Activated CD4-positive, alpha-beta T cell treated with anti-CD3 and anti-CD28 coated beads, Interleukin-10, Interleukin-2, amounts not matched to agents 100 ng/mL and 50 ng/mL, durations not matched to agents 16 hours and 8 hours (primary cell): ENCODE results near the gene UPK1A.
"Not testable (repeated sequence)": the region's sequence is repeated elsewhere in the genome, so short reads cannot be mapped to it uniquely, and the experiment has no call there.

Source experiments
- DNase-seq: peaks from one replicate; pipeline ENCODE4 v3.0.0-alpha.2; 2020

UPK1A gene

GRCh38 chr19:35718345-35719041 is 52.2 kb downstream of the UPK1A start:
- peak; percentile 59 for DNase-seq

GRCh38 chr19:35719402-35720162 is 53.3 kb downstream of the UPK1A start:
- DNase-seq = no peak

GRCh38 chr19:35720163-35720524 is 53.8 kb downstream of the UPK1A start:
- DNase-seq = no peak

- DNase-seq = no peak
Observed at GRCh38 chr19:35720648-35721047, 54.3 kb downstream of the UPK1A start.

- no peak for DNase-seq
Observed at GRCh38 chr19:35721374-35721773, 55.1 kb downstream of the UPK1A start.

- DNase-seq = no peak
Observed at GRCh38 chr19:35722461-35722860, 56.1 kb downstream of the UPK1A start.

GRCh38 chr19:35722897-35723296 is 56.6 kb downstream of the UPK1A start:
- DNase-seq = no peak

GRCh38 chr19:35723671-35724070 is 57.4 kb downstream of the UPK1A start:
- DNase-seq = no peak

GRCh38 chr19:35724132-35724531 is 57.8 kb downstream of the UPK1A start:
- DNase-seq = not testable (repeated sequence)

- no peak for DNase-seq
Observed at GRCh38 chr19:35724560-35724959, 58.2 kb downstream of the UPK1A start.

GRCh38 chr19:35725216-35725861 is 59.0 kb downstream of the UPK1A start:
- DNase-seq = no peak

GRCh38 chr19:35727053-35727955 is 61.0 kb downstream of the UPK1A start:
- no peak for DNase-seq
